Esophagus muscularis mucosa (tissue), 4 donors: ENCODE measurements around the gene AKAP9.

Source experiments
- EP300 ChIP-seq: sonication (generic); formaldehyde crosslinking; IDR thresholded peaks from one replicate; pipeline ENCODE4 v1.6.1; 2017; ENCODE audit warnings: antibody characterized with exemption
- POLR2A ChIP-seq: fragments of 450-650 bp; IDR thresholded peaks from one replicate; pipeline ENCODE4 v1.6.1; 2017; ENCODE audit warnings: antibody characterized with exemption, moderate library complexity, mild to moderate bottlenecking, low read depth
- POLR2AphosphoS5 ChIP-seq, 2 donors: sonication (generic); formaldehyde crosslinking; IDR thresholded peaks; one replicate each; pipeline ENCODE4 v1.6.1; 2017; ENCODE audit warnings: antibody characterized with exemption in 2 of 2
- TF ChIP-seq, protein P1 (sequence below), 3 experiments: fragments of 200-600 bp in 2 of 3; fragments of 450-650 bp in 1 of 3; sonication (generic) in 2 of 3; IDR thresholded peaks; one replicate each; pipeline ENCODE4 v1.5.1; 2017 to 2019; ENCODE audit warnings: antibody characterized with exemption in 3 of 3, mild to moderate bottlenecking in 2 of 3, moderate library complexity in 1 of 3

GRCh38 chr7:92058040-92058439 is 117.4 kb downstream of the AKAP9 start:
- TF ChIP-seq POLR2A, result no peak
- no peak for TF ChIP-seq EP300
- TF ChIP-seq POLR2AphosphoS5 (IDR thresholded peaks at IDR 0.05), result no peak
- TF ChIP-seq, protein P1, sequence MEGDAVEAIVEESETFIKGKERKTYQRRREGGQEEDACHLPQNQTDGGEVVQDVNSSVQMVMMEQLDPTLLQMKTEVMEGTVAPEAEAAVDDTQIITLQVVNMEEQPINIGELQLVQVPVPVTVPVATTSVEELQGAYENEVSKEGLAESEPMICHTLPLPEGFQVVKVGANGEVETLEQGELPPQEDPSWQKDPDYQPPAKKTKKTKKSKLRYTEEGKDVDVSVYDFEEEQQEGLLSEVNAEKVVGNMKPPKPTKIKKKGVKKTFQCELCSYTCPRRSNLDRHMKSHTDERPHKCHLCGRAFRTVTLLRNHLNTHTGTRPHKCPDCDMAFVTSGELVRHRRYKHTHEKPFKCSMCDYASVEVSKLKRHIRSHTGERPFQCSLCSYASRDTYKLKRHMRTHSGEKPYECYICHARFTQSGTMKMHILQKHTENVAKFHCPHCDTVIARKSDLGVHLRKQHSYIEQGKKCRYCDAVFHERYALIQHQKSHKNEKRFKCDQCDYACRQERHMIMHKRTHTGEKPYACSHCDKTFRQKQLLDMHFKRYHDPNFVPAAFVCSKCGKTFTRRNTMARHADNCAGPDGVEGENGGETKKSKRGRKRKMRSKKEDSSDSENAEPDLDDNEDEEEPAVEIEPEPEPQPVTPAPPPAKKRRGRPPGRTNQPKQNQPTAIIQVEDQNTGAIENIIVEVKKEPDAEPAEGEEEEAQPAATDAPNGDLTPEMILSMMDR (IDR thresholded peaks at IDR 0.05), result no peak
